ENCODE data around the gene SELENON.

- TF ChIP-seq RBBP5 (IDR thresholded peaks at IDR 0.05; ENCODE audit: borderline replicate concordance, insufficient read depth, low read length, poor library complexity, severe bottlenecking), result peak; percentile 92
- no peak for TF ChIP-seq HDGF (IDR thresholded peaks at IDR 0.05)
- no peak for TF ChIP-seq ZNF347 (CRISPR knock-in tag; IDR thresholded peaks at IDR 0.05; ENCODE audit: low read depth)
- TF ChIP-seq NCOR1 (IDR thresholded peaks at IDR 0.05), result peak; percentile 24; the same call in 1 of the 2 replicates
- TF ChIP-seq CREB1 (IDR thresholded peaks at IDR 0.05), result no peak; the same call in 1 of the 2 replicates
- TF ChIP-seq CREB1 (CRISPR knock-in tag; IDR thresholded peaks at IDR 0.05), result peak; percentile 30
- TF ChIP-seq JUNB (CRISPR knock-in tag; conservative IDR thresholded peaks at IDR 0.05), result no peak
- no peak for TF ChIP-seq KLF10 (CRISPR knock-in tag; IDR thresholded peaks at IDR 0.05)
- TF ChIP-seq GATAD2A (IDR thresholded peaks at IDR 0.05), result no peak
- no peak for TF ChIP-seq MTF1 (CRISPR knock-in tag; IDR thresholded peaks at IDR 0.05; ENCODE audit: borderline replicate concordance)
Observed at GRCh38 chr1:25819491-25820246, 19.7 kb downstream of the SELENON start, which contains the start of gene MTFR1L.

All from K562 (cell line).